PC-9 (cell line): ENCODE results near the gene TBCA. TPM values are rescaled to one million over a fixed set of nuclear protein-coding genes. Genes with fewer than 3 reads are reported as not detected.

ENCODE experiments used
- BruUV-seq: library from RNA; stranded (reverse); fragments of 400-500 nt; replicated peaks from 2 replicates; lab custom pipeline; 2021; lab: Mats Ljungman, UMichigan
- CTCF ChIA-PET: fragments of 300-600 bp; sonication (Branson Sonifier 250); formaldehyde crosslinking; loops from one replicate; lab custom pipeline; 2022; ENCODE audit warnings: antibody characterized with exemption; lab: Charles Lee
- POLR2A ChIA-PET: fragments of 300-600 bp; sonication (Branson Sonifier 250); formaldehyde crosslinking; loops from one replicate; lab custom pipeline; 2022; ENCODE audit warnings: antibody characterized with exemption; ENCODE audit not compliant: unreplicated experiment; lab: Charles Lee
- DNase-seq, 2 experiments: peaks; one replicate each; pipeline versions ENCODE4 v3.0.0 to v3.0.0-alpha.2; 2015 to 2022; ENCODE audit warnings: mixed read lengths in 1 of 2
- H2AFZ ChIP-seq: fragments of 200-600 bp; sonication (generic); 2 replicates; pipeline ENCODE4 v1.8.1; 2017; ENCODE audit warnings: antibody characterized with exemption
- H3F3A ChIP-seq: fragments of 200-600 bp; sonication (generic); 2 replicates; pipeline ENCODE4 v1.8.1; 2017; ENCODE audit warnings: antibody characterized with exemption, mild to moderate bottlenecking, low read depth; ENCODE audit not compliant: insufficient read depth
- H3K27ac ChIP-seq: fragments of 200-600 bp; sonication (generic); 2 replicates; pipeline ENCODE4 v1.6.1; 2016; ENCODE audit warnings: mixed run types
- H3K27me3 ChIP-seq: fragments of 200-600 bp; sonication (generic); 2 replicates; pipeline ENCODE4 v1.6.1; 2016; ENCODE audit warnings: low read depth, mixed run types; ENCODE audit not compliant: insufficient read depth
- H3K36me3 ChIP-seq: fragments of 200-600 bp; sonication (generic); 2 replicates; pipeline ENCODE4 v1.6.1; 2016; ENCODE audit warnings: low read depth, mixed run types
- H3K4me1 ChIP-seq: fragments of 200-600 bp; sonication (generic); replicated peaks from 2 replicates; pipeline ENCODE4 v1.6.1; 2016; ENCODE audit warnings: mixed run types; ENCODE audit not compliant: insufficient read depth
- H3K4me2 ChIP-seq: fragments of 200-600 bp; sonication (generic); 2 replicates; pipeline ENCODE4 v1.6.1; 2017; ENCODE audit warnings: mixed run types
- H3K4me3 ChIP-seq: fragments of 200-600 bp; sonication (generic); 2 replicates; pipeline ENCODE4 v1.6.1; 2016; ENCODE audit warnings: mixed run types
- H3K79me2 ChIP-seq: fragments of 200-600 bp; sonication (generic); 2 replicates; pipeline ENCODE4 v1.6.1; 2017; ENCODE audit warnings: low read depth, mixed run types
- H3K9me2 ChIP-seq: fragments of 200-600 bp; sonication (generic); 2 replicates; pipeline ENCODE4 v1.8.1; 2017; ENCODE audit warnings: mild to moderate bottlenecking; ENCODE audit not compliant: insufficient read depth
- H3K9me3 ChIP-seq: fragments of 200-600 bp; sonication (generic); 2 replicates; pipeline ENCODE4 v1.8.1; 2016; ENCODE audit warnings: low read depth; ENCODE audit not compliant: insufficient read depth
- H4K20me1 ChIP-seq: fragments of 200-600 bp; sonication (generic); 2 replicates; pipeline ENCODE4 v1.8.1; 2017; ENCODE audit not compliant: insufficient read depth
- EZH2 ChIP-seq: fragments of 200-600 bp; sonication (generic); IDR thresholded peaks from 2 replicates; pipeline ENCODE4 v1.8.0; 2017; ENCODE audit warnings: antibody characterized with exemption, low read depth
- intact Hi-C: fragments of 100-400 bp; cut with micrococcal nuclease; formaldehyde crosslinking; loops from one replicate; pipeline ENCODE4 v1.10.0; 2022; ENCODE audit not compliant: unreplicated experiment
- total RNA-seq: library from RNA; stranded (reverse); gene quantifications from 2 replicates; pipeline ENCODE4 v1.2.3, GENCODE V29; 2021
- TF ChIP-seq, protein P1 (sequence below): fragments of 200-600 bp; sonication (generic); conservative IDR thresholded peaks from 2 replicates; pipeline ENCODE4 v1.6.1; 2017; ENCODE audit warnings: mixed run types, antibody characterized with exemption, mild to moderate bottlenecking, moderate library complexity

Gene TBCA
- total RNA-seq, 1 experiment from 2014 or later, result 205 TPM

GRCh38 chr5:77696120-77696519 lies 80.0 kb downstream of the TBCA start:
- Histone ChIP-seq H4K20me1 (peaks cover 19% of the 10 kb centered on the region), H2AFZ (no peak overlapping the region), H3K4me2 (no peak overlapping the region), H3K36me3 (peaks cover 19% of the 10 kb centered on the region; the same call in 1 of the 2 replicates), H3K4me1 (no peaks in the 10 kb centered on the region), H3K79me2 (peaks cover 52% of the 10 kb centered on the region), H3K27me3 (no peaks in the 10 kb centered on the region), H3K9me2 (no peaks in the 10 kb centered on the region), H3K4me3 (no peak overlapping the region), H3K27ac (no peak overlapping the region), H3K9me3 (no peaks in the 10 kb centered on the region), H3F3A (peaks cover 11% of the 10 kb centered on the region)
- TF ChIP-seq, protein P1, sequence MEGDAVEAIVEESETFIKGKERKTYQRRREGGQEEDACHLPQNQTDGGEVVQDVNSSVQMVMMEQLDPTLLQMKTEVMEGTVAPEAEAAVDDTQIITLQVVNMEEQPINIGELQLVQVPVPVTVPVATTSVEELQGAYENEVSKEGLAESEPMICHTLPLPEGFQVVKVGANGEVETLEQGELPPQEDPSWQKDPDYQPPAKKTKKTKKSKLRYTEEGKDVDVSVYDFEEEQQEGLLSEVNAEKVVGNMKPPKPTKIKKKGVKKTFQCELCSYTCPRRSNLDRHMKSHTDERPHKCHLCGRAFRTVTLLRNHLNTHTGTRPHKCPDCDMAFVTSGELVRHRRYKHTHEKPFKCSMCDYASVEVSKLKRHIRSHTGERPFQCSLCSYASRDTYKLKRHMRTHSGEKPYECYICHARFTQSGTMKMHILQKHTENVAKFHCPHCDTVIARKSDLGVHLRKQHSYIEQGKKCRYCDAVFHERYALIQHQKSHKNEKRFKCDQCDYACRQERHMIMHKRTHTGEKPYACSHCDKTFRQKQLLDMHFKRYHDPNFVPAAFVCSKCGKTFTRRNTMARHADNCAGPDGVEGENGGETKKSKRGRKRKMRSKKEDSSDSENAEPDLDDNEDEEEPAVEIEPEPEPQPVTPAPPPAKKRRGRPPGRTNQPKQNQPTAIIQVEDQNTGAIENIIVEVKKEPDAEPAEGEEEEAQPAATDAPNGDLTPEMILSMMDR, result no peak
- TF ChIP-seq EZH2, result no peak
- CTCF ChIA-PET, result no interaction called here
- no TSS peak for BruUV-seq
- POLR2A ChIA-PET, result interaction anchor here (0.5 kb wide), 1 partner anchor 13 kb away, joined by 25 read pairs; no protein-coding TSS in a partner anchor
- intact Hi-C loops, result no loop called here
- no peak for DNase-seq

DNA sequence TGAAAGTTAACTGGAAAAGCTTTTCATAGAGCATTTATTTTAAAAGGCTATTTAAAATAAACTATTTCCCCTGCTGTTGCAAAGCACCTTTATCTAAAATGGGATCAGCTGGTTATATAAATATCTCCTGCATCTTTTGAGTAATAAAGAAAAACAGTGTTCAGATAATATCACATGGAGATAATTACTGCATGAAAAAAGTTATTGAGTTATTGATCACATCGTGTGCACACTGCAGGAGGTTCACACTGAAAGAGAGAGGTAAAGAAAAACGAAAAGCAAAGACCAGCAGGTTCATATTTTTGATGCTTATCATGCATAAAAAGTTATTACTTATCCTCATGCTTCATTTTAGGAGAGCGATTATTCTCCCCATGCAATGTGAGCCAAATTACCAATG lies 82.2 kb downstream of the TBCA start:
- Histone ChIP-seq H2AFZ (no peak overlapping the region), H3K9me3 (no peaks in the 10 kb centered on the region), H3K27me3 (no peaks in the 10 kb centered on the region), H3K4me1 (no peaks in the 10 kb centered on the region), H3K27ac (no peak overlapping the region), H3K9me2 (no peaks in the 10 kb centered on the region), H3K4me3 (no peak overlapping the region), H4K20me1 (peaks cover 19% of the 10 kb centered on the region), H3F3A (peaks cover 4% of the 10 kb centered on the region; the same call in 1 of the 2 replicates), H3K4me2 (no peak overlapping the region), H3K79me2 (peaks cover 38% of the 10 kb centered on the region), H3K36me3 (peaks cover 9% of the 10 kb centered on the region)
- ChIA-PET CTCF (no interaction called here), POLR2A (no interaction called here)
- no peak for TF ChIP-seq EZH2
- TF ChIP-seq, protein P1, result no peak
- BruUV-seq, result no TSS peak
- intact Hi-C loops, result no loop called here
- no peak for DNase-seq

DNA sequence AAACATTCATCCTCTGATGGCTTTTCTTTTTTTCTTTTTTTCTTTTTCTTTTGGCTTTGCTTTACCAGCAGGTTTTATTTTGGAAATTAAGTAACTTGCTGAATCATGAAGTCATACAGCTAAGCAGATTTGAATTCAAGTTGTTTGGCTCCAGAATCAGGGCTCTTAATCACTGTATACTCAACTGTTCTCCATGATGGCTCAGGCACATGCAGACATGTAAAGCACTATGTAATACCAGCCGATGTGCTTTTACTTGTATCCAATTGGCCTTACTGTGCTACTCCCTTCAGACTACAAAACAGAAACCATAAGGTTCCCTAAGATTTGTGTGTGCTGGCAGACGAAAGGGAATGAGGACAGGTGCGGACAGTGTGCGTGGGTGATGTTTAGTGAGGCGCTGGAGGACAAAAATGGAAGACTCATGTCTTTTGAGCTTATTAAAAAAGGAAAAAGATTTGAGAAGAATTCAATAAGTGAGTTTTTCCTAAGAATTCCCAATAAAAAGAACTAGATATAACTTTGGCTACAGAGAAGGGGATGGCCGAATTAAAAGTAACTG lies 92.9 kb downstream of the TBCA start:
- H2AFZ ChIP-seq, result no peak overlapping the region
- no peaks in the 10 kb centered on the region for H4K20me1 ChIP-seq
- no peaks in the 10 kb centered on the region for H3K79me2 ChIP-seq
- peaks cover 4% of the 10 kb centered on the region; the same call in 1 of the 2 replicates for H3F3A ChIP-seq
- H3K9me2 ChIP-seq, result no peaks in the 10 kb centered on the region
- CTCF ChIA-PET, result no interaction called here
- no TSS peak for BruUV-seq
- no peak overlapping the region for H3K27ac ChIP-seq
- H3K4me3 ChIP-seq, result no peak overlapping the region
- TF ChIP-seq EZH2, result no peak
- TF ChIP-seq, protein P1, result no peak
- no peak overlapping the region for H3K4me2 ChIP-seq
- no peaks in the 10 kb centered on the region for H3K27me3 ChIP-seq
- no peaks in the 10 kb centered on the region for H3K36me3 ChIP-seq
- no peak for DNase-seq
- POLR2A ChIA-PET, result interaction anchor here (0.7 kb wide), 1 partner anchor 16 kb away, joined by 5 read pairs; no protein-coding TSS in a partner anchor
- H3K4me1 ChIP-seq, result peaks cover 14% of the 10 kb centered on the region
- intact Hi-C loops, result no loop called here
- H3K9me3 ChIP-seq, result no peaks in the 10 kb centered on the region
